Activated CD4-positive, alpha-beta T cell treated with anti-CD3 and anti-CD28 coated beads, Interleukin-2, amount 50 U/mL, for 4 hours (primary cell): ENCODE measurements around the gene FAM72D.
"Not testable (repeated sequence)": the region's sequence is repeated elsewhere in the genome, so short reads cannot be mapped to it uniquely, and the experiment has no call there.

Experiments
- DNase-seq, 2 experiments: peaks; one replicate each; pipeline ENCODE4 v3.0.0-alpha.2; 2020

The FAM72D gene

GRCh38 chr1:145095284-145096057, at the start of gene FAM72D, which contains the start of gene SRGAP2B:
TSS of gene FAM72D (plus strand) at chr1:145095974. CDS start at chr1:145096848, 874 bp downstream.
TSS of gene SRGAP2B (minus strand) at chr1:145095328. CDS start at chr1:145092901, 2,427 bp downstream.
- DNase-seq, result not testable (repeated sequence)

- not testable (repeated sequence) for DNase-seq
These were observed 48.2 kb upstream of the FAM72D start for GRCh38 chr1:145047553-145047952.

GRCh38 chr1:145048181-145048856, 47.5 kb upstream of the FAM72D start:
- not testable (repeated sequence) for DNase-seq

GRCh38 chr1:145052019-145052776, 43.6 kb upstream of the FAM72D start:
- not testable (repeated sequence) for DNase-seq

GRCh38 chr1:145053428-145053827, 42.3 kb upstream of the FAM72D start:
- DNase-seq, result not testable (repeated sequence)

GRCh38 chr1:145055217-145055760, 40.5 kb upstream of the FAM72D start:
- not testable (repeated sequence) for DNase-seq

- DNase-seq, result not testable (repeated sequence)
These were observed 37.6 kb upstream of the FAM72D start for GRCh38 chr1:145058184-145058583.

- not testable (repeated sequence) for DNase-seq
These were observed 32.5 kb upstream of the FAM72D start for GRCh38 chr1:145063285-145063684.

- DNase-seq, result not testable (repeated sequence)
These were observed 31.7 kb upstream of the FAM72D start for GRCh38 chr1:145063941-145064648.

- DNase-seq, result not testable (repeated sequence)
These were observed 30.5 kb upstream of the FAM72D start for GRCh38 chr1:145065194-145065826.

GRCh38 chr1:145066486-145066885, 29.3 kb upstream of the FAM72D start:
- DNase-seq, result not testable (repeated sequence)

- DNase-seq, result not testable (repeated sequence)
These were observed 24.2 kb upstream of the FAM72D start for GRCh38 chr1:145071569-145071968.

GRCh38 chr1:145074021-145074559, 21.7 kb upstream of the FAM72D start:
- not testable (repeated sequence) for DNase-seq

- DNase-seq, result not testable (repeated sequence)
These were observed 18.9 kb upstream of the FAM72D start for GRCh38 chr1:145076877-145077276.

- not testable (repeated sequence) for DNase-seq
These were observed 17.6 kb upstream of the FAM72D start for GRCh38 chr1:145077872-145078786.

- DNase-seq, result not testable (repeated sequence)
These were observed 16.9 kb upstream of the FAM72D start for GRCh38 chr1:145078787-145079370.

- not testable (repeated sequence) for DNase-seq
These were observed 16.0 kb upstream of the FAM72D start for GRCh38 chr1:145079737-145080136.

GRCh38 chr1:145080193-145080592, 15.6 kb upstream of the FAM72D start:
- DNase-seq, result not testable (repeated sequence)

- not testable (repeated sequence) for DNase-seq
These were observed 13.1 kb upstream of the FAM72D start for GRCh38 chr1:145082483-145083255.
